H1 (cell line): Measurements from ENCODE around the gene VNN1. TPM values are rescaled to one million over a fixed set of nuclear protein-coding genes. Genes with fewer than 3 reads are reported as not detected.

Experiments
- HDAC6 ChIP-seq: IDR thresholded peaks from one replicate; pipeline ENCODE4 v1.7.1; 2012; ENCODE audit warnings: low read depth, mild to moderate bottlenecking, inconsistent platforms, low read length, moderate library complexity
- POLR2AphosphoS5 ChIP-seq: IDR thresholded peaks from 2 replicates; pipeline ENCODE4 v1.6.1; 2011; ENCODE audit warnings: low read depth, low read length
- ZNF274 ChIP-seq: IDR thresholded peaks from 2 replicates; pipeline ENCODE4 v1.7.0; 2012; ENCODE audit warnings: low read length, borderline replicate concordance; ENCODE audit errors: extremely low read depth
- polyA plus RNA-seq, 7 experiments: library from polyadenylated mRNA; depleted of rRNA in 3 of 7; stranded (reverse) in 5 of 7; unstranded in 2 of 7; fragments of >200 nt in 5 of 7; fragments of 200-250 nt in 2 of 7; gene quantifications; 1 replicate in 5 of 7; 2 replicates in 1 of 7; 4 replicates in 1 of 7; pipeline versions ENCODE4 v1.2.1 to v1.2.3, GENCODE V29; 2011 to 2013; ENCODE audit warnings: missing spikeins in 2 of 7, mixed read lengths in 2 of 7
- total RNA-seq: library from RNA; stranded (reverse); fragmentation: NEBNext Ultra II Directional; extraction: Animal tissue kit (Norgen Biotek cat#: 25700); gene quantifications from 2 replicates; pipeline ENCODE4 v1.2.1, GENCODE V29; 2021

The VNN1 gene
- total and polyA plus RNA-seq, 2 of the 8 experiments (the other 6 are each of a cell fraction or from before 2014, with no cell fraction given) = not detected

- TF ChIP-seq HDAC6 = no peak
- TF ChIP-seq POLR2AphosphoS5 = no peak
- TF ChIP-seq ZNF274 = no peak
Measured at GRCh38 chr6:132659082-132659481, 54.8 kb downstream of the VNN1 start, which contains the start of gene TAAR1 (continued).
